Esophagus squamous epithelium (tissue), 4 donors: ENCODE results near the gene ITGA2B.

Experiments used
- CTCF ChIP-seq, 6 experiments: fragments of 450-650 bp in 4 of 6; fragments of 200-600 bp in 2 of 6; sonication (generic) in 2 of 6; IDR thresholded peaks; one replicate each; pipeline ENCODE4 v1.5.1; 2016 to 2019; ENCODE audit warnings: antibody characterized with exemption in 6 of 6, mild to moderate bottlenecking in 4 of 6, moderate library complexity in 4 of 6
- POLR2A ChIP-seq, 4 donors: fragments of 450-650 bp; IDR thresholded peaks; one replicate each; pipeline ENCODE4 v1.6.1; 2017; ENCODE audit warnings: antibody characterized with exemption in 4 of 4, mild to moderate bottlenecking in 4 of 4, moderate library complexity in 3 of 4

- TF ChIP-seq CTCF (IDR thresholded peaks at IDR 0.05): no peak
- TF ChIP-seq POLR2A (IDR thresholded peaks at IDR 0.05): no peak
These were observed 8.7 kb downstream of the ITGA2B start for GRCh38 chr17:44380767-44381166.
